Measurements from ENCODE around the gene HAPLN2. TPM values are rescaled to one million over a fixed set of nuclear protein-coding genes. Genes with fewer than 3 reads are reported as not detected.

The HAPLN2 gene
- total and polyA plus RNA-seq, 2 donors, result 4.0 TPM; not detected in 1

DNA sequence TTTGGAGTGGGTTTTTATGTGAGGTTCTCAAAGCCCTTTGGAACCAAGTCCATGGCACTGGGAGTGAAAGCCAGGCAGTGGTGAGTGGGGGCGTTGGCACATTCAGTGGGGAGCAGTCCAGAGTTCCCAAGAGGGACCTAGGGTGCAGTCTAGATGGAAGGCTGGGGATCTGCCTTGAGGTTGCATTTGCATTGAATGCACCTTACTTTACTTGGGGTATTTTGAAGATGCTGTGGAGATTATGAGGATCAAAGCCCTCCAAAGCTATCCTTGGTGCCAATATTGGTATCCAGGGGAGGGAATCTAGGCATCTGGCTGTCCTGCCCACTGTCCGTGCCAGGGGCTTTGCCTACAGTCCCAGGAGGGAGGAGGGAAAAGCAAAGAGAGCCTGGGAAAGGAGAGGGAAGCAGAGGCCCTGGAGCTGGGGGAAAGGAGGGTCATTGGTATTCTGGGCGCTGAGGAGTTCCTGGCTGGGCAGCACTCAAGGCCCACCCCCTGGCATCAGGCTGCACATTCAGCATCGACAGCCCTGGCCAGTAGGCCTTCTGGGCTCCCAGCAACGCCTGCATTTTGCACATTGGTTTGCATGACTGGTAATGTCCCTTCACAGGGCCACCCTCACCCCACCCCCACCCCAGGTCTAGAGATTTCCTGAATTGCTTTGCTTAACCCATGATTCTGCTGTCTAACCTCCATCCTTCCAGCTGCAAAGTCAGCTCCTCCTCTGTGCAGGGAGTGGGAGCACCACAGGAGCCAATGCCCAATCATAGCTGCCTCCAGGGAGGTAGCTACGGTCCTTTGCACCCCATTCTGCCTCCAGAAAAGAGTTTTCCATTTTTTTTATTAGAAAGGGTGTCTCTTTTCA lies 21.9 kb downstream of the HAPLN2 start:
- no peak for DNase-seq (ENCODE audit: extremely low spot score)
- 42% methylated on average over 6 of the region's 6 CpGs for WGBS
- no peak overlapping the region for H3K4me3 ChIP-seq (ENCODE audit: low read depth, low read length)
- no peak overlapping the region for H3K27ac ChIP-seq (ENCODE audit: low read depth)
- no peaks in the 10 kb centered on the region for H3K4me1 ChIP-seq (ENCODE audit: insufficient read depth)
- H3K36me3 ChIP-seq (ENCODE audit: insufficient read depth), result no peaks in the 10 kb centered on the region

- Histone ChIP-seq H3K27ac (ENCODE audit: low read depth) (no peak within 1 kb of the TSS), H3K4me3 (ENCODE audit: low read depth, low read length) (peak within 1 kb of the TSS; percentile 44), H3K4me1 (ENCODE audit: insufficient read depth) (no peaks in the 10 kb centered on the region), H3K36me3 (ENCODE audit: insufficient read depth) (no peaks in the 10 kb centered on the region)
- DNase-seq (ENCODE audit: extremely low spot score), result no peak
- WGBS, result under 1% methylated on average over 46 of the region's 46 CpGs
These were observed 22.6 kb downstream of the HAPLN2 start, which contains the start of gene BCAN for GRCh38 chr1:156641761-156642264. Gene BCAN (plus strand): TSS chr1:156642117. CDS start chr1:156646055, 3,938 bp downstream.

- no peaks in the 10 kb centered on the region for H3K36me3 ChIP-seq (ENCODE audit: insufficient read depth)
- WGBS, result 16% methylated on average over 40 of the region's 40 CpGs
- H3K4me1 ChIP-seq (ENCODE audit: insufficient read depth), result no peaks in the 10 kb centered on the region
- no peak for DNase-seq (ENCODE audit: extremely low spot score)
- peak overlapping the region; percentile 44 for H3K4me3 ChIP-seq (ENCODE audit: low read depth, low read length)
- H3K27ac ChIP-seq (ENCODE audit: low read depth), result no peak overlapping the region
These were observed 23.2 kb downstream of the HAPLN2 start for GRCh38 chr1:156642265-156643048.

DNA sequence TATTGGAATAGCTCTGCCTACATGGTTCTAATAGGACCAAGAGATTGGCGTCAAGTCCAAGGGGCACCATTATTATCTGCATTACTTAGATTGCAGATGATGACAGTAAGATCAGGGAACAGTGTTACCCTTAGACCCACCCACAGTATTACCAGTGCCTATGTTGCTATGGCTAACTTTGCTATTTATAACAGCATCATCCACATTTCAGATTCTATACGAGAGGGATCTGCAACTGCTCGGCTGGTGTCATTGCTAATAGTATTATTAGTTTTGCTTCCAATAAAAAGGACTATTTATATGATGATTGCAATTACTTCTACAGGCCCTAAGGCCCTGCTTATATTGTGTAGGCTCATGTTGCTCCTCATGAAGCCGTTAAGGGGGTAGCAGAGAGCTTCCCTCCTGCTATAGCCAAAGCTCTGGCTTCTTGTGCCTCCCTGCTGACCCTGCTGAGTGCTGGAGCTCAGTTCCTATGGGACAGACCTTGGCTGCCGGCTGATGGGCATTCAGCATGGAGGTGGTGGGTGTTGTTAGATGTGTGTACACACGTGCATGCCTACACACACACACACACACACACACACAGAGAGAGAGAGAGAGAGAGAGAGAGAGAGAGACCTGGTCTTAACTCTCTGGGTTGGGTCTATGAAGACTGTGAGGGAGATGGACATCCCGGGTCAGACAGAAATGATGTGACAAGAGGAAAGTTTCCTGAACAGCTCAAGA lies 24.0 kb downstream of the HAPLN2 start:
- Histone ChIP-seq H3K36me3 (ENCODE audit: insufficient read depth) (no peaks in the 10 kb centered on the region), H3K27ac (ENCODE audit: low read depth) (no peak overlapping the region), H3K4me3 (ENCODE audit: low read depth, low read length) (no peak overlapping the region), H3K4me1 (ENCODE audit: insufficient read depth) (no peaks in the 10 kb centered on the region)
- no peak for DNase-seq (ENCODE audit: extremely low spot score)
- 68% methylated on average over 7 of the region's 7 CpGs for WGBS

DNA sequence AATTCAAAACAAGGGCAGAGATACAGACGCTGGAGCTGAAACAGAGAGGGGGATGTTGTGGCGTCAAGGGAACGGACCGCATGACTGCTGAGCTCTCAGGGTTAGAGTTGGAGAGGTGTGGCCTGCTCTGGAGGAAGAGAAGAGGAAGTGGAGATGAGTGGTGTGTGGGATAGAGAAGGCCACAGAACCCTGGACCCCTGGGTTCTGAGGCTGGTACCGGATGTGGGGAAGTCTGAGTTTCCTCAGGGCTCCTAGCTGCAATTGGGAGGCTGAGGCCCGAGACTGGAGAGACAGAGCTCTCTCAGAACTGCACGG lies 24.5 kb downstream of the HAPLN2 start:
- no peaks in the 10 kb centered on the region for H3K4me1 ChIP-seq (ENCODE audit: insufficient read depth)
- no peak for DNase-seq (ENCODE audit: extremely low spot score)
- no peak overlapping the region for H3K27ac ChIP-seq (ENCODE audit: low read depth)
- no peaks in the 10 kb centered on the region for H3K36me3 ChIP-seq (ENCODE audit: insufficient read depth)
- WGBS, result 70% methylated on average over 7 of the region's 7 CpGs
- H3K4me3 ChIP-seq (ENCODE audit: low read depth, low read length), result no peak overlapping the region

DNA sequence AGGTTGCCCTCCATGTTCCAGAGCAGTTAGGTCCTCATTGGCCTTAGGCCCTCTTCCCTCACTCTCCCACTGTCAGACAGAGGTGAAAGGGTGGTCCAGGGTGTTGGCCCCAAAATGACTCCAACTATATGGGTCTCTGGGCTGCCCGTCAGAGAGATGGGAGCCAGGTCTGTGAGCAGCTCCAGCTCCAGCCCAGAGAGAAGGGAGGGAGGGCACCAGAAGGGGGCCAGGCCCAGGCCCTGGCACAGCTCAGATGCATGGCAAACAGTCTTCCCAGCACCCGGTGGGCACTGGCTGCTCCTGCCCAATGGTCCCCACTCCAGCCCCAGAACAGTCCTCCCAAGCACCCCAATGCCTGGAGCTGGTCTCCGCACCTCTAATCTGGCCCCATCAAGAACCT lies 24.9 kb downstream of the HAPLN2 start:
- Histone ChIP-seq H3K4me1 (ENCODE audit: insufficient read depth) (no peaks in the 10 kb centered on the region), H3K36me3 (ENCODE audit: insufficient read depth) (no peaks in the 10 kb centered on the region), H3K4me3 (ENCODE audit: low read depth, low read length) (no peak overlapping the region), H3K27ac (ENCODE audit: low read depth) (no peak overlapping the region)
- 78% methylated on average over 3 of the region's 3 CpGs for WGBS
- no peak for DNase-seq (ENCODE audit: extremely low spot score)

DNA sequence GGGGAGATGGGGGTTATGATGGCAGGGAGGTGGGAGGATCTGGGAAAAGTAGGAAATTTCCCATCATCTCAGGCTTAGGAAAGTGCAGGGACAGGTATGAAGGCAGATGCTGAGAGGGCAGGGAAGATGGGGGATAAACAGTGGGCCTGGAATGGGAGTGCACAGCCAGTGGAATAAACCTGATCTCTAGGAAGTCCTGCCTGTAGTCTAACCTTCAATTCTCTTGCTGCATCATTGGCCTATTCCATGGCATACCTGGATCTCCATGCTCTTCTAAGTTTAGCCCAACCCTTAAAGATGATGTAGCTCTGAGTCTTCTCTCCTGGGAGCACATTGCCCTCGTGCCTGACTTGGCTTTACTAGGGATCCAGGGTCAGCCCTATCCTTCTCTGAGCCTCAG lies 25.4 kb downstream of the HAPLN2 start:
- no peaks in the 10 kb centered on the region for H3K4me1 ChIP-seq (ENCODE audit: insufficient read depth)
- 51% methylated on average over 1 of the region's 1 CpG for WGBS
- no peak overlapping the region for H3K27ac ChIP-seq (ENCODE audit: low read depth)
- DNase-seq (ENCODE audit: extremely low spot score), result no peak
- no peak overlapping the region for H3K4me3 ChIP-seq (ENCODE audit: low read depth, low read length)
- H3K36me3 ChIP-seq (ENCODE audit: insufficient read depth), result no peaks in the 10 kb centered on the region

GRCh38 chr1:156645056-156645455 lies 25.8 kb downstream of the HAPLN2 start:
- H3K4me3 ChIP-seq (ENCODE audit: low read depth, low read length), result no peak overlapping the region
- no peaks in the 10 kb centered on the region for H3K36me3 ChIP-seq (ENCODE audit: insufficient read depth)
- no peaks in the 10 kb centered on the region for H3K4me1 ChIP-seq (ENCODE audit: insufficient read depth)
- WGBS, result 51% methylated on average over 3 of the region's 3 CpGs
- no peak overlapping the region for H3K27ac ChIP-seq (ENCODE audit: low read depth)
- no peak for DNase-seq (ENCODE audit: extremely low spot score)

GRCh38 chr1:156645666-156646065 lies 26.5 kb downstream of the HAPLN2 start:
- WGBS, result 88% methylated on average over 1 of the region's 1 CpG

GRCh38 chr1:156646738-156647211 lies 27.6 kb downstream of the HAPLN2 start:
- 8% methylated on average over 51 of the region's 51 CpGs for WGBS
- no peaks in the 10 kb centered on the region for H3K4me1 ChIP-seq (ENCODE audit: insufficient read depth)
- DNase-seq (ENCODE audit: extremely low spot score), result no peak
- no peaks in the 10 kb centered on the region for H3K36me3 ChIP-seq (ENCODE audit: insufficient read depth)
- no peak overlapping the region for H3K4me3 ChIP-seq (ENCODE audit: low read depth, low read length)
- H3K27ac ChIP-seq (ENCODE audit: low read depth), result no peak overlapping the region

More at GRCh38 chr1:156645666-156646065, 26.5 kb downstream of the HAPLN2 start:
- no peak for DNase-seq (ENCODE audit: extremely low spot score)
- Histone ChIP-seq H3K27ac (ENCODE audit: low read depth) (no peak overlapping the region), H3K4me1 (ENCODE audit: insufficient read depth) (no peaks in the 10 kb centered on the region), H3K4me3 (ENCODE audit: low read depth, low read length) (no peak overlapping the region), H3K36me3 (ENCODE audit: insufficient read depth) (no peaks in the 10 kb centered on the region)

- H3K36me3 ChIP-seq (ENCODE audit: insufficient read depth), result no peaks in the 10 kb centered on the region
- H3K27ac ChIP-seq (ENCODE audit: low read depth), result no peak overlapping the region
- DNase-seq (ENCODE audit: extremely low spot score), result no peak
- H3K4me3 ChIP-seq (ENCODE audit: low read depth, low read length), result no peak overlapping the region
- 73% methylated on average over 10 of the region's 10 CpGs for WGBS
- no peaks in the 10 kb centered on the region for H3K4me1 ChIP-seq (ENCODE audit: insufficient read depth)
These were observed 28.1 kb downstream of the HAPLN2 start for GRCh38 chr1:156647351-156647750.

GRCh38 chr1:156648496-156648895 lies 29.3 kb downstream of the HAPLN2 start:
- no peaks in the 10 kb centered on the region for H3K4me1 ChIP-seq (ENCODE audit: insufficient read depth)
- H3K4me3 ChIP-seq (ENCODE audit: low read depth, low read length), result no peak overlapping the region
- H3K27ac ChIP-seq (ENCODE audit: low read depth), result no peak overlapping the region
- no peak for DNase-seq (ENCODE audit: extremely low spot score)
- WGBS, result 79% methylated on average over 10 of the region's 10 CpGs
- no peaks in the 10 kb centered on the region for H3K36me3 ChIP-seq (ENCODE audit: insufficient read depth)

DNA sequence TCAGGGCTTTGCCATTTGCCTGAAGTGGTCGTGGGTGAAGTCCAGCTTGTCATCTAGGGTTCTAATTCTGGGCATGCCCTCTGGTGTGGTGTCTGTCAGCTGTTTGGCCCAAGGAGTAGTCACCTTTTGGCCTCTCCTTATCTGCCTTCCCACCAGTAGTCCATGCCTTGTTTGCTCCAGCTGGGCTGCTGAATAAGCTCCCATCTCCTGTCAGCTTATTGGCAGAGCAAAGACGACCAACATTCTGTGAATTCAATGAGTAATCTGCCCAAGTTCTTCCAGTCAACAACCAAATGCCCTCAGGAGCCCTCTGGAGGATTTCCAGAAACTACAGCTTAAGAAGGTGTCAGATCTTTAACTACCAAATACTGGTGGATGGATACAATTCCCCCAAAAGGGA lies 29.7 kb downstream of the HAPLN2 start:
- Histone ChIP-seq H3K36me3 (ENCODE audit: insufficient read depth) (no peaks in the 10 kb centered on the region), H3K4me1 (ENCODE audit: insufficient read depth) (no peaks in the 10 kb centered on the region), H3K4me3 (ENCODE audit: low read depth, low read length) (no peak overlapping the region), H3K27ac (ENCODE audit: low read depth) (no peak overlapping the region)
- DNase-seq (ENCODE audit: extremely low spot score), result no peak
- 13% methylated on average over 2 of the region's 2 CpGs for WGBS

Measured in urinary bladder (tissue), 4 donors.